ENCODE results near the gene GPATCH8. TPM values are rescaled to one million over a fixed set of nuclear protein-coding genes. Genes with fewer than 3 reads are reported as not detected.

Gene GPATCH8
- total RNA-seq, 2 donors from 2014 or later = 30.3 to 33.9 TPM

DNA sequence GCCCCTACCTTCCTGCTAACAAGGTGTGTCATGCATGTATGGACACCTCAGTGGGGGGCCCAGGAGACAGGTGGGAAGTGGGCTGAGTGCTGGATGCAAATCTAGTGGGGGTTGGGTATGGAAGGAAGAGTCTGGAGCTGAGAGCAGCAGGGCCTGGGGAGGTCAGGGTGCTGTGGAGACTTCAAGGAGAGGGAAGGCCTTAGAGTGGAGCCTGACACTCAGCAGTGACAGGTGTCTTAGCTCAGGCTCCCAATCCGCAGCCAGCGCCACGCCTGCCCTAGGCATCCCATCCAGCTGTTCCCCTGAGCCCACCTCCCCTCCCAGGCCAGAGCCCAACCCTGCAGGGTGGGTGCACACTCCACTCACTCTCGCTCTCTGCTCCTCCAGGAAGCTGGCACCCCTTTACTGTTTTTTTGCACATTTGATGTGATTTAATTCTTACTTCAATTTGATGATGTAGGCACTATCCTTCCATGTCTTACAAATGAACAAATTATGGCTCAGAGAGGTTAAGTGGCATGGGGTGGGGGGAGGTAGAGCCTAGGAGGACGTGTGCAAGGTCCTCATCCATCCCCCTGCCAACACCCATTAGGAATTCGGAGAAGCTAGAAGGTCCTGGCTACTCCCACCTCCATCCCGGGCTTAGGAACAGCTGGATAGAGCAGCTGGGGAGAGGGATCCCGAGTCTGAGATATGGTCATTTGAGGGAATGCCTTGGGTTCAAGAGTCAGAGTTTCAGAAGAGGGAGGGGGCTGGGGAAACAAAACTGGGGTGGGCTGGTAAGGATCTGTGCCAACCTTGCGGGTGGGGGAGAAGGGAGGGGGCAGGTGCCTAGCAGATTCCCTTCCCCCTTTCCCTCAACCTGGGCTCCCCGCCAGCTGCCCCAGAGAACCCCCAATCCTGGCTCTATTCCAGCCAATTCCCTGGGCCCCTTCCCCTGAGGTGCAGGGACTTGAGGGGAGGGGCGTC, 141.6 kb downstream of the GPATCH8 start:
- DNase-seq = no peak
- Histone ChIP-seq H3K9ac (ENCODE audit: low read depth in 2 of 2, low read length in 2 of 2) (no peak overlapping the region), H3K9me3 (no peaks in the 10 kb centered on the region), H3K36me3 (no peaks in the 10 kb centered on the region), H3K27me3 (peaks cover 12% of the 10 kb centered on the region), H3K4me3 (no peak overlapping the region), H3K27ac (no peak overlapping the region), H3K4me1 (no peaks in the 10 kb centered on the region)
- intact Hi-C loops (cut with DNase I) = no loop called here
- TF ChIP-seq, protein P1, sequence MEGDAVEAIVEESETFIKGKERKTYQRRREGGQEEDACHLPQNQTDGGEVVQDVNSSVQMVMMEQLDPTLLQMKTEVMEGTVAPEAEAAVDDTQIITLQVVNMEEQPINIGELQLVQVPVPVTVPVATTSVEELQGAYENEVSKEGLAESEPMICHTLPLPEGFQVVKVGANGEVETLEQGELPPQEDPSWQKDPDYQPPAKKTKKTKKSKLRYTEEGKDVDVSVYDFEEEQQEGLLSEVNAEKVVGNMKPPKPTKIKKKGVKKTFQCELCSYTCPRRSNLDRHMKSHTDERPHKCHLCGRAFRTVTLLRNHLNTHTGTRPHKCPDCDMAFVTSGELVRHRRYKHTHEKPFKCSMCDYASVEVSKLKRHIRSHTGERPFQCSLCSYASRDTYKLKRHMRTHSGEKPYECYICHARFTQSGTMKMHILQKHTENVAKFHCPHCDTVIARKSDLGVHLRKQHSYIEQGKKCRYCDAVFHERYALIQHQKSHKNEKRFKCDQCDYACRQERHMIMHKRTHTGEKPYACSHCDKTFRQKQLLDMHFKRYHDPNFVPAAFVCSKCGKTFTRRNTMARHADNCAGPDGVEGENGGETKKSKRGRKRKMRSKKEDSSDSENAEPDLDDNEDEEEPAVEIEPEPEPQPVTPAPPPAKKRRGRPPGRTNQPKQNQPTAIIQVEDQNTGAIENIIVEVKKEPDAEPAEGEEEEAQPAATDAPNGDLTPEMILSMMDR (IDR thresholded peaks at IDR 0.05) = no peak

- H3K9me3 ChIP-seq = no peaks in the 10 kb centered on the region
- TF ChIP-seq, protein P1 (IDR thresholded peaks at IDR 0.05) = no peak
- no peak overlapping the region for H3K27ac ChIP-seq
- H3K36me3 ChIP-seq = no peaks in the 10 kb centered on the region
- no peak overlapping the region for H3K4me3 ChIP-seq
- DNase-seq = no peak
- H3K27me3 ChIP-seq = peaks cover 12% of the 10 kb centered on the region
- no peaks in the 10 kb centered on the region for H3K4me1 ChIP-seq
- intact Hi-C loops (cut with DNase I) = no loop called here
- H3K9ac ChIP-seq (ENCODE audit: low read depth in 2 of 2, low read length in 2 of 2) = no peak overlapping the region
Observed at GRCh38 chr17:44360826-44361225, 142.4 kb downstream of the GPATCH8 start.

GRCh38 chr17:44360144-44360533, 143.1 kb downstream of the GPATCH8 start:
- DNase-seq = no peak
- no peak overlapping the region for H3K4me3 ChIP-seq
- TF ChIP-seq, protein P1 (IDR thresholded peaks at IDR 0.05) = no peak
- intact Hi-C loops (cut with DNase I) = no loop called here
- H3K4me1 ChIP-seq = no peaks in the 10 kb centered on the region
- H3K9ac ChIP-seq (ENCODE audit: low read depth in 2 of 2, low read length in 2 of 2) = no peak overlapping the region
- H3K36me3 ChIP-seq = no peaks in the 10 kb centered on the region
- no peaks in the 10 kb centered on the region for H3K9me3 ChIP-seq
- H3K27ac ChIP-seq = no peak overlapping the region
- H3K27me3 ChIP-seq = peaks cover 12% of the 10 kb centered on the region

DNA sequence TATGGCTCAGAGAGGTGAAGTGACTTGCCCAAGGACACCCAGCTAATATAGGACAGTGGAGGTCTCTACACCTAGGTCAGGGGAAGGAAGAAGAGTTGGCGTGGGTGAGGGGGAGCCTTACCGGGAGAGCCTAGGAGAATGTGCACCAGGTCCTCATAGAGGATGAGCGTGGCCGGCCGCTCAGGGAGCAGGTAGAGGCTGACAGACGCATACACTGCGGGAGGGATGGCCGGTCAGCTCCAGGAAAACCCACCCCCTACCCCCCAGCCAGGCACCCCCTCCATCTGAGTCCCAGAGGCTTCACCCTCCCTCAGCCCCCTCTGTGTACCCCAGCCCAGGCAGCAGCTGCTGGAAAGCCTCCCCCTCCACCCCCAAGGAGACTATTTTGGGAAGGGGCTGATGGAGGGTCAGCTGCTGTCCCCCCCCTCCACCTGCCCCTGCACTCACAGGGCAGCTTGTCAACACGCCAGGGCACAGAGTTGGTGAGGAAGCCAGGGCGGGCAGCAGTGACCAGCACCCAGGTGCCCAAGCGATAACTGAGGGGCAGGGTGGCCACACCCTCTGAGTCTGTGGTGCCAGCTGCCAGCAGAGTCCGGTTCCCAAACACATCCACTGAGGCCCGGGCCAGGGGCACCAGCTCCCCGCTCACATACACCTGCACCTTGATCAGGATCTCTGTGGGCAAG, 143.6 kb downstream of the GPATCH8 start:
- intact Hi-C loops (cut with DNase I) = no loop called here
- Histone ChIP-seq H3K36me3 (no peaks in the 10 kb centered on the region), H3K4me3 (no peak overlapping the region), H3K9me3 (no peaks in the 10 kb centered on the region), H3K27me3 (peaks cover 12% of the 10 kb centered on the region), H3K27ac (no peak overlapping the region), H3K4me1 (no peaks in the 10 kb centered on the region), H3K9ac (ENCODE audit: low read depth in 2 of 2, low read length in 2 of 2) (no peak overlapping the region)
- TF ChIP-seq, protein P1 (IDR thresholded peaks at IDR 0.05) = no peak
- DNase-seq = no peak

DNA sequence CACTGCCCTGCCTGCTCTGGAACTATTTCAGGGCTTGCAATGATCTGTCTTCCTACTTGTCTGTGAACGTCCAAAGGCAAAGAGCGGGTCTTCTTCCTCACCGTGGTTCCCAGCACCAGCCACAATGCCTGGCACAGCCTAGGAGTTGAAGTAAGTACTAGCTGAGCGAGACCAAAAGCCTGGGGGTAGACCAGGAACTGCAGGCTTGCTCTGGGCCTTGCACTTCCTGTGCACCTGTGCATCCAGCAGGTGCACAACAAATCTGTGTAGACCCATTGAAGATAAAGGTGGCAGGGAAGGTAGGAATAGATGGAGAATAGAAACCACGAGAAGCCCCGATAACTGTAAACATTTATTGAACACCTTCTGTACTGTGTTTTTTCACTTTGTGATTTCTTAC, 144.2 kb downstream of the GPATCH8 start:
- intact Hi-C loops (cut with DNase I) = no loop called here
- Histone ChIP-seq H3K27ac (no peak overlapping the region), H3K9me3 (no peaks in the 10 kb centered on the region), H3K9ac (ENCODE audit: low read depth in 2 of 2, low read length in 2 of 2) (no peak overlapping the region), H3K4me3 (no peak overlapping the region), H3K4me1 (no peaks in the 10 kb centered on the region), H3K36me3 (no peaks in the 10 kb centered on the region), H3K27me3 (peaks cover 12% of the 10 kb centered on the region)
- DNase-seq = no peak
- TF ChIP-seq, protein P1 (IDR thresholded peaks at IDR 0.05) = no peak
